HCT116 (cell line): ENCODE results near the gene TSPAN16. TPM values are rescaled to one million over a fixed set of nuclear protein-coding genes. Genes with fewer than 3 reads are reported as not detected.

Source experiments
- ATAC-seq: fragments of 200-7000 bp; cut with Tn5 transposase; 2 replicates; pipeline ENCODE4 v1.9.1; 2020; ENCODE audit warnings: mild to moderate bottlenecking, moderate library complexity
- BruUV-seq: library from RNA; stranded (reverse); fragments of 400-500 nt; replicated peaks from 2 replicates; lab custom pipeline; 2021; lab: Mats Ljungman, UMichigan
- CTCF ChIA-PET: fragments of 300-600 bp; sonication (Branson Sonifier 250); formaldehyde crosslinking; loops from one replicate; lab custom pipeline; 2021; ENCODE audit warnings: antibody characterized with exemption; lab: Charles Lee
- POLR2A ChIA-PET: fragments of 300-600, 350-600 bp; sonication (Branson Sonifier 250); formaldehyde crosslinking; loops from one replicate; lab custom pipeline; 2021; ENCODE audit warnings: antibody characterized with exemption; lab: Charles Lee
- RAD21 ChIA-PET, 2 experiments: fragments of 300-600 bp; sonication (Branson Sonifier 250); formaldehyde crosslinking; loops; one replicate each; lab custom pipeline; 2023; ENCODE audit warnings: low total read pairs in 2 of 2; ENCODE audit not compliant: uncharacterized antibody in 2 of 2, unreplicated experiment in 2 of 2, low non-redundant PET in 1 of 2; lab: Charles Lee
- DNase-seq: peaks from one replicate; pipeline ENCODE4 v3.0.0-alpha.2; 2010; ENCODE audit warnings: low read depth, low spot score
- H2AFZ ChIP-seq: fragments of 200-600 bp; shearing (Covaris generic), sonication (generic); 2 replicates; pipeline ENCODE4 v1.6.1; 2017; ENCODE audit warnings: low read depth, mixed run types, mixed read lengths, antibody characterized with exemption, low read length; ENCODE audit not compliant: poor library complexity, severe bottlenecking
- H3K27ac ChIP-seq: 2 replicates; pipeline ENCODE4 v1.5.1; 2012; ENCODE audit warnings: low read depth, low read length
- H3K27me3 ChIP-seq: fragments of 200-600 bp; sonication (generic); 2 replicates; pipeline ENCODE4 v1.6.1; 2016; ENCODE audit warnings: mixed run types, low read length, mixed read lengths; ENCODE audit not compliant: insufficient read depth
- H3K36me3 ChIP-seq, 2 experiments: fragments of 200-500 bp in 1 of 2; fragments of 200-600 bp in 1 of 2; sonication (Bioruptor generic) in 1 of 2; sonication (generic) in 1 of 2; 2 replicates each; pipeline versions ENCODE4 v1.5.1 to v1.6.1; 2014 to 2016; ENCODE audit warnings: low read length in 2 of 2, inconsistent platforms in 1 of 2, mixed read lengths in 1 of 2, mixed run types in 1 of 2; ENCODE audit not compliant: insufficient read depth in 2 of 2, control insufficient read depth in 1 of 2
- H3K4me1 ChIP-seq, 2 experiments: fragments of 200-600 bp in 1 of 2; sonication (generic) in 1 of 2; 2 replicates each; pipeline versions ENCODE4 v1.5.1 to v1.6.1; 2012 to 2017; ENCODE audit warnings: low read length in 2 of 2, inconsistent platforms in 1 of 2, mild to moderate bottlenecking in 1 of 2, mixed read lengths in 1 of 2, mixed run types in 1 of 2, moderate library complexity in 1 of 2; ENCODE audit not compliant: insufficient read depth in 2 of 2, control insufficient read depth in 1 of 2
- H3K4me2 ChIP-seq: fragments of 200-600 bp; sonication (generic); 2 replicates; pipeline ENCODE4 v1.6.1; 2017; ENCODE audit warnings: mixed run types, low read length, mixed read lengths
- H3K4me3 ChIP-seq, 2 experiments: fragments of 200-600 bp in 1 of 2; sonication (generic) in 1 of 2; replicated peaks in 1 of 2; 2 replicates each; pipeline ENCODE4 v1.5.1; 2011 to 2016; ENCODE audit warnings: low read length in 2 of 2, control low read depth in 1 of 2, low read depth in 1 of 2, mild to moderate bottlenecking in 1 of 2, mixed read lengths in 1 of 2, mixed run types in 1 of 2
- H3K79me2 ChIP-seq: fragments of 200-600 bp; sonication (generic); 2 replicates; pipeline ENCODE4 v1.6.1; 2017; ENCODE audit warnings: mild to moderate bottlenecking, mixed run types, low read length, moderate library complexity, mixed read lengths; ENCODE audit not compliant: insufficient read depth
- H3K9ac ChIP-seq: fragments of 200-600 bp; sonication (generic); 2 replicates; pipeline ENCODE4 v1.6.1; 2016; ENCODE audit warnings: low read length, mixed read lengths
- H3K9me2 ChIP-seq: fragments of 200-600 bp; sonication (generic), shearing (Covaris generic); 2 replicates; pipeline ENCODE4 v1.6.1; 2017; ENCODE audit warnings: mixed run types, mild to moderate bottlenecking, moderate library complexity; ENCODE audit not compliant: insufficient read depth
- H3K9me3 ChIP-seq, 2 experiments: fragments of 200-500 bp in 1 of 2; fragments of 200-600 bp in 1 of 2; sonication (Bioruptor generic) in 1 of 2; sonication (generic) in 1 of 2; 2 replicates each; pipeline ENCODE4 v1.6.1; 2014 to 2017; ENCODE audit warnings: low read length in 2 of 2, mixed read lengths in 2 of 2, inconsistent platforms in 1 of 2, low read depth in 1 of 2, mild to moderate bottlenecking in 1 of 2, mixed run types in 1 of 2, moderate library complexity in 1 of 2; ENCODE audit not compliant: control insufficient read depth in 1 of 2, insufficient read depth in 1 of 2
- H4K20me1 ChIP-seq: fragments of 200-600 bp; sonication (generic), shearing (Covaris generic); 2 replicates; pipeline ENCODE4 v1.6.1; 2017; ENCODE audit warnings: mixed run types, mild to moderate bottlenecking, moderate library complexity; ENCODE audit not compliant: insufficient read depth
- CBX3 ChIP-seq: IDR thresholded peaks from 2 replicates; pipeline ENCODE4 v1.6.1; 2012; ENCODE audit warnings: low read depth
- CEBPB ChIP-seq: IDR thresholded peaks from 2 replicates; pipeline ENCODE4 v1.6.1; 2012; ENCODE audit warnings: low read depth
- EGR1 ChIP-seq: IDR thresholded peaks from 2 replicates; pipeline ENCODE4 v1.6.1; 2012; ENCODE audit warnings: low read depth
- ELF1 ChIP-seq: IDR thresholded peaks from 2 replicates; pipeline ENCODE4 v1.6.1; 2012; ENCODE audit warnings: low read depth, borderline replicate concordance
- FOSL1 ChIP-seq: IDR thresholded peaks from 2 replicates; pipeline ENCODE4 v1.6.1; 2012; ENCODE audit warnings: low read depth
- JUND ChIP-seq: IDR thresholded peaks from 2 replicates; pipeline ENCODE4 v1.6.1; 2012
- POLR2AphosphoS5 ChIP-seq: IDR thresholded peaks from 2 replicates; pipeline ENCODE4 v1.6.1; 2011; ENCODE audit warnings: mild to moderate bottlenecking, low read depth, low read length, moderate library complexity
- RAD21 ChIP-seq: IDR thresholded peaks from 2 replicates; pipeline ENCODE4 v1.6.1; 2012; ENCODE audit warnings: low read depth, mild to moderate bottlenecking
- REST ChIP-seq: IDR thresholded peaks from 2 replicates; pipeline ENCODE4 v1.6.1; 2012; ENCODE audit warnings: low read depth
- SIN3A ChIP-seq: IDR thresholded peaks from 2 replicates; pipeline ENCODE4 v1.6.1; 2012; ENCODE audit warnings: low read depth
- SP1 ChIP-seq: IDR thresholded peaks from 2 replicates; pipeline ENCODE4 v1.6.1; 2012; ENCODE audit warnings: low read depth
- SRF ChIP-seq: IDR thresholded peaks from 2 replicates; pipeline ENCODE4 v1.6.1; 2012; ENCODE audit warnings: low read depth
- TCF7L2 ChIP-seq: IDR thresholded peaks from 2 replicates; pipeline ENCODE4 v1.7.0; 2011; ENCODE audit warnings: borderline replicate concordance, inconsistent platforms; ENCODE audit not compliant: insufficient read depth, insufficient read length; ENCODE audit errors: extremely low read depth
- YY1 ChIP-seq: IDR thresholded peaks from 2 replicates; pipeline ENCODE4 v1.6.1; 2011; ENCODE audit warnings: low read length, low read depth, moderate library complexity, mild to moderate bottlenecking; ENCODE audit not compliant: insufficient replicate concordance; ENCODE audit errors: extremely low read depth
- ZBTB33 ChIP-seq: IDR thresholded peaks from 2 replicates; pipeline ENCODE4 v1.6.1; 2011; ENCODE audit warnings: mild to moderate bottlenecking, low read length, moderate library complexity; ENCODE audit not compliant: insufficient replicate concordance; ENCODE audit errors: extremely low read depth
- ZNF274 ChIP-seq: fragments of 200-500 bp; sonication (Bioruptor generic); IDR thresholded peaks from 2 replicates; pipeline ENCODE4 v1.6.1; 2014; ENCODE audit warnings: mild to moderate bottlenecking, low read depth, low read length, inconsistent platforms
- intact Hi-C: fragments of 100-400 bp; cut with micrococcal nuclease; formaldehyde crosslinking; loops from 2 replicates; pipeline ENCODE4 v1.10.0; 2022
- total RNA-seq: library from RNA; stranded (reverse); gene quantifications from one replicate; pipeline ENCODE4 v1.2.1, GENCODE V29; 2021; ENCODE audit not compliant: unreplicated experiment
- TF ChIP-seq, protein P1 (sequence below): IDR thresholded peaks from 2 replicates; pipeline ENCODE4 v1.6.1; 2012
- TF ChIP-seq, protein P2 (sequence below), 3 experiments: fragments of 200-600 bp in 1 of 3; sonication (generic) in 1 of 3; IDR thresholded peaks in 2 of 3; conservative IDR thresholded peaks in 1 of 3; 2 replicates each; pipeline ENCODE4 v1.5.1; 2012 to 2017; ENCODE audit warnings: low read depth in 2 of 3, low read length in 2 of 3, antibody characterized with exemption in 1 of 3, borderline replicate concordance in 1 of 3, control low read depth in 1 of 3, mild to moderate bottlenecking in 1 of 3, mixed read lengths in 1 of 3, mixed run types in 1 of 3, moderate library complexity in 1 of 3; ENCODE audit not compliant: insufficient read depth in 1 of 3

The TSPAN16 gene
- total RNA-seq, 1 experiment from 2014 or later = not detected

GRCh38 chr19:11331502-11331901 lies 35.5 kb downstream of the TSPAN16 start:
- H3K36me3 ChIP-seq = peaks cover 7 to 19% of the 10 kb centered on the region in 2 experiments
- H3K4me2 ChIP-seq = no peak overlapping the region
- no peaks in the 10 kb centered on the region for H3K9me3 ChIP-seq
- H3K27ac ChIP-seq = no peak overlapping the region
- no peaks in the 10 kb centered on the region for H3K79me2 ChIP-seq
- H4K20me1 ChIP-seq = no peaks in the 10 kb centered on the region
- intact Hi-C loops = no loop called here
- no peaks in the 10 kb centered on the region for H3K4me1 ChIP-seq
- no peaks in the 10 kb centered on the region for H3K27me3 ChIP-seq
- RAD21 ChIA-PET = no interaction called here
- no peak overlapping the region for H3K4me3 ChIP-seq
- no peak overlapping the region for H2AFZ ChIP-seq
- POLR2A ChIA-PET = interaction anchor here (0.6 kb wide), 1 partner anchor 1529 kb away, joined by 3 read pairs; no protein-coding TSS in a partner anchor
- CTCF ChIA-PET = interaction anchor here (1.0 kb wide), 1 partner anchor 9 kb away, joined by 3 read pairs; no protein-coding TSS in a partner anchor
- no peaks in the 10 kb centered on the region for H3K9me2 ChIP-seq
- ATAC-seq (no peak), DNase-seq (no peak)
- TF ChIP-seq CBX3 (no peak), JUND (no peak), ZBTB33 (no peak), POLR2AphosphoS5 (no peak), TCF7L2 (no peak), SIN3A (no peak), EGR1 (no peak), YY1 (no peak), RAD21 (no peak), REST (no peak), SP1 (no peak), ZNF274 (no peak), SRF (no peak), ELF1 (no peak), CEBPB (no peak), FOSL1 (no peak)
- TF ChIP-seq, protein P1, sequence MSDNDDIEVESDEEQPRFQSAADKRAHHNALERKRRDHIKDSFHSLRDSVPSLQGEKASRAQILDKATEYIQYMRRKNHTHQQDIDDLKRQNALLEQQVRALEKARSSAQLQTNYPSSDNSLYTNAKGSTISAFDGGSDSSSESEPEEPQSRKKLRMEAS = no peak
- TF ChIP-seq, protein P2, sequence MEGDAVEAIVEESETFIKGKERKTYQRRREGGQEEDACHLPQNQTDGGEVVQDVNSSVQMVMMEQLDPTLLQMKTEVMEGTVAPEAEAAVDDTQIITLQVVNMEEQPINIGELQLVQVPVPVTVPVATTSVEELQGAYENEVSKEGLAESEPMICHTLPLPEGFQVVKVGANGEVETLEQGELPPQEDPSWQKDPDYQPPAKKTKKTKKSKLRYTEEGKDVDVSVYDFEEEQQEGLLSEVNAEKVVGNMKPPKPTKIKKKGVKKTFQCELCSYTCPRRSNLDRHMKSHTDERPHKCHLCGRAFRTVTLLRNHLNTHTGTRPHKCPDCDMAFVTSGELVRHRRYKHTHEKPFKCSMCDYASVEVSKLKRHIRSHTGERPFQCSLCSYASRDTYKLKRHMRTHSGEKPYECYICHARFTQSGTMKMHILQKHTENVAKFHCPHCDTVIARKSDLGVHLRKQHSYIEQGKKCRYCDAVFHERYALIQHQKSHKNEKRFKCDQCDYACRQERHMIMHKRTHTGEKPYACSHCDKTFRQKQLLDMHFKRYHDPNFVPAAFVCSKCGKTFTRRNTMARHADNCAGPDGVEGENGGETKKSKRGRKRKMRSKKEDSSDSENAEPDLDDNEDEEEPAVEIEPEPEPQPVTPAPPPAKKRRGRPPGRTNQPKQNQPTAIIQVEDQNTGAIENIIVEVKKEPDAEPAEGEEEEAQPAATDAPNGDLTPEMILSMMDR (IDR thresholded peaks at IDR 0.05 in 2 of 3, conservative IDR thresholded peaks at IDR 0.05 in 1 of 3; ENCODE audit: borderline replicate concordance in 1 of 3, insufficient read depth in 1 of 3, low read depth in 2 of 3, low read length in 2 of 3) = no peak
- no TSS peak for BruUV-seq
- no peak overlapping the region for H3K9ac ChIP-seq
